HG02623 (cell line): ENCODE measurements around the gene PIK3R4.

Source experiments
- ATAC-seq: cut with Tn5 transposase; IDR thresholded peaks from one replicate; pipeline ENCODE4 v1.9.1; 2021; ENCODE audit warnings: moderate library complexity; ENCODE audit not compliant: unreplicated experiment

PIK3R4 gene

DNA sequence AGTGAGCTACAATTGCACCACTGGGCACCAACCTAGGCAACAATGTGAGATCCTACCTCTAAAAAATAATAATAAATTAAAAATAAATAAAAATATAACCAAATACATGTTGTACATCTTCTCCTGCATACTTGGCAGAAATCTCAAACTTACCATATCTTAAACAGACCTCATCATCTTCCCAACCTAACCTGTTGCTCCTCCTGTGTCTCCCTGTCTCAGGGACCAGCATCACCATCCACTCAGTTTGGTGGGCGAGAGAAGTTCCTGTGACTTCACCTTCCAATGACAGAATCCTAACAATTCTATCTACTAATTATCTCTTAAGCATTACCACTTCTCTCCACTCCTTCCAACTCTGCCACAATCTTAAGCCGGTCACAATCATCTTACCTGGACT is 3.3 kb downstream of the PIK3R4 start:
- no peak for ATAC-seq

DNA sequence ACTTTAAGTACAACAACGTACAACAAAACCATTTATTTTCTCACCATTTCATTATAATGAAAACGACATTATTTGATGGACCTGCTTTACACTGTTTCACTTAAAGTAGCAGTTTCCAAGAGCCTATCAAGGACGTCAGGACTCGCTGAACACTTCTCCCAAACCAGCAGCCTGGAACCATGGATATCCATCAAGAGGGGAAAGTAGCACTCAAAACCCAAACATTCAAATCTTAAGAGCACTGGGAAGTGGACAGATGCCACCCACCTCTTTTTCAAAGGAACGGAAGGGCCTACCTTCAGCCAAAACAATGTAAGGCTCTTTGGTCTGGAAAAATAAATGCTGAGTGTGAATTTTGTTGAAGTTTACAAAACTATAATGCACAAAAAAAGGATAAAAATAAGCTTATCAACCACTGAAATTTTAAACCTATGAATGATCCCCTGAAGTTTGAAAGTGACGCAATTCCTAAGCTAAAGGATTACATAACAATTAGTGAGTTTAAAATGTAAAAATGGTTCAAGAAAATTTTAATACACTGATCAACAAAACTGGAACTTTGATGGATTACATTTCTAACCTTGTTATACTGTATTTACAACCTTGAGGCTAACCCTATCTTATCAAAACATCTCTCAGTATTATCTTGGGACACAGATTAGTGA is 4.6 kb downstream of the PIK3R4 start:
- no peak for ATAC-seq

DNA sequence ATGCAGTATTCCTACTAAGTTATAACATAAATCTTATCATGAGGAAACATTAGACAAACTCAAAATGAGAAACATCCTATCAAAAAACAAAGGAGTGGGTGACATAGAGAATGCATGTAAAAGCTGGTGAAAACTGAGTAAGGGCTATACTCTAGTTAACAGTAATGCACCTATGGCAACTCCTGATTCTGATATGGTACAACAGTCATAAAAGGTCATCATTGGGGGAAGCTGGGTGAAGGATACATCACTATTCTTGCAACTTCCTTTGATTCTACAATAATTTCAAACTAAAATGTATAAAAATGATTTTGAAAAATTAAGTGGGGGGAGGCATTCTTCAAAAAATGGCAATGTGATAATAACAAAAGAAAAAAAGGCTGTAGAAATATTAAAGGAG is 6.8 kb downstream of the PIK3R4 start:
- ATAC-seq = no peak

DNA sequence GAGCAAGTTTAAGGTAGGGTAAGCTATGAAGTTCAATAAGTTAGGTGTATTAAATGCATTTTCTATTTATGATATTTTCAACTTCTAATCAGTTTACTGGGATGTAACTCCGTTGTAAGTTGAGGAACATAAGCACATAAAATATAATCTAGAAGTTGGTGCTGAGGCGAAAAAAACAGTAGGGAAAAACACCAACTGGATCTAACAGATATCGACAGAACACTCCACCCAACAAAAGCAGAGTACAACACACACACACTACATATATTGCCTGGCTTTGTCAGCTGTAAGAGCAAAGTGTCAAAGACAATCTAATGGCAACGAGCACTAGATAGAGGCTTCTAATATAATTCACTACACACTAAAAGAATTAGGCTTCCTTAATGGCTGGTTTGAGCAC is 8.4 kb downstream of the PIK3R4 start:
- no peak for ATAC-seq

DNA sequence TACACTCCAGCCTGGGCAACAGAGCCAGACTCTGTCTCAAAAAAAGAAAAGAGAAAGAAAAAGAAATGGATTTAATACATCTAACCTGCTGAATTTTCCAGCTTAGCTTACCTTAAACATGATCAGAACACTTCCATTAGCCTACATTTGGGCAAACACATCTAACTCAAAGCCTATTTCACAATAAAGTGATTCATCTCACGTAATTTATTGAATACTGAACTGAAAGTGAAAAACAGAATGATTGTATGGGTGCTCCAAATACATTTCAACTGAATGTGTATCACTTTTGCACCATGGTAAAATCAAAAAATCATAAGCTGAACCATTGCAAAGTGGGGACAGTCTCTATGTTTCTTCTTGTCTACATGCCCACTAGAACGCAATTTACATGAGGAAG is 9.0 kb downstream of the PIK3R4 start:
- no peak for ATAC-seq

DNA sequence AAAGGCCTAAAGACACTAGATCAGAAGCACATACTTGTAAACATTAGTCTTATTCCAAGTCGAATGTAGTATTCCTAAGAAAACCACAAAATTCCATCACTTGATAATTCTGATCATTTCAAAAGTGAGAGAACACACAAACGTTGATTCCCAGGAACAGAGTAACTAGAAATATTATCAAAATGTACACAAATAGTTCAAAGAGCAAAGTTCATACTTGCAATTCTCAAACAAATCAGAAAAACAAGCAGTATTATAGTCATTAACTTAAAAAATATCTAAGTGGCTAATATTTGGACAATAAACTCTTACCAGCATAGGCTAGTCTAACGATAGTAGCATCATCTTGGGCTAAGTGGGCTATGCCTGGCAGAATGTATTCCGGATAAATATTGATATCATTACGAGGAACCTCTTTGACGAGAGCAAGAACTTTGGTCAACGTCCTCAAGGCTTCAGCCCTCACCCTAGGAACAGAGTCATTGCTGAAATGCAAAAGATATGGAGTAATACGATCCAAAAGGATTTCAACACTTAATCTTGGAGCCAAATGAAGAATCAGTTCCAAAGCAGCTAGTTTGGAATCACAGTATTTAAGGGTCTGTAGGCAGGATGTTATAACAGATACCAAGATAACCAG is 13.3 kb downstream of the PIK3R4 start:
- no peak for ATAC-seq

DNA sequence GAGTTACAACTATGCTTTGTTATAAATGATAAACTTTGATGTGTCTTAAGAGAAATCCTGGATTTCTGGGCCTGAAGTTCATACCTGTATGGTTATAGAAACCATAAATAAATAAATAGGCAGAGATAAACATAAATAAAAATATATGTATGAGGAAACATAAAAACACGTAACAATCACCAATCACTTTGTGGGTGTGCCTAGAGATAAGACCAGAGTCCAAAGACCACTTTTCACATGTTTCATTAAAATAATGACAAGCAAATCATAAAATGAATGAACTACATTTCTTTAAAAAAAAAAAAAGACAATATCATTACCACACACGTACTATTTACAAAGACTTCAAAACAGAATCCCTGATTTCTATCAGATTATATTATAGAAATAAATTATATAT is 14.1 kb downstream of the PIK3R4 start:
- ATAC-seq = no peak

DNA sequence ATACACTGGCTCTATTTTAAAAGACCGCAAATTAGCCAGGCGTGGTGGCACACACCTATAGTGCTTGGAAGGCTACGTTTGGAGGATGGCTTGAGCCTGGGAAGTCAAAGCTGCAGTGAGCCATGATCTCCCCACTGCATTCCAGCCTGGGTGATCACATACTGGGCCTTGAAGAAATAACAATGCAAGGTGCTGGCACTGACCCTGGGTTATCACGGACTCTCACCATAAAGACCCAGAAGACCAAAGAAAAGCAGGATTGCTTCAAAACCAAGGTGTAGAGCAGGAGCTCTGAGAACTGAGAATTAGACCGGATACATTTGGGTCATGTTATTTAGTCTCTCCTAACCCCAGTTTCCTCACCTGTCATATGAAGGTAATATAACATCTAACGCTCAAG is 14.8 kb downstream of the PIK3R4 start:
- no peak for ATAC-seq

DNA sequence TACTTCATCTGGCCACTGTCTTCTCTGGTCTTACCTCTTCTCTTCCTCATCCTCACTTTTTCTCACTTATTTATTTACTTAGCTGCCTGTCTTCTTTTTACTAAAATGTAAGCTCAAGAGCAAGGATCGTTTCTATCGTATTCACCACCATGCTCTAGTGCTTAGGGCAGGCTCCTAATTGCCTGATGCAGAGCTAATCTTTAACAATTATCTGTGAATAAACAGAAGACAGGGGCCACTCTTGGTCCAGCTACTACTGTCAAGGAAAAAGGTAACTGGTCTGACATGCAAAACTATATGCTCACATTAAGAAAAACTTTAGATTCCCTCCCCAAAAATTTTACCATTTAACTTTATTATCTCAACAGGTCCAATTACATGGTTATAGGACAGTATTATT is 17.5 kb downstream of the PIK3R4 start:
- no peak for ATAC-seq

DNA sequence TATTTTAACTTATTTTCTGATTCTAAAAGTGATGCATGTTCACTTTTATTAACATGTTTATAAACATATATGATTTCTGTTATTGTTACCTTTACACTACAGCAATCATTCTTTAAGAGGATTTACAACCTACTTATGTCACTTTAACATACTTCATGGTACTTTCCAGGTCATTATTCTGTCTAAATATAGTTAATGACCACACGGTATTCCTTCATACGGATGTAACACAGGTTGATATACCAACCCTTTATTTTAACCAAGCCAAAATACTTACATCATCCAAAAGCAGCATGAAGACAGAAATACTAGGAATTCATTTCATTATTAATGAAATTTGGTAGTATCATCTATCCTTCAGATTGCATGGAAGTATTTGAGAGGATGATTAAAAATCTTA is 18.6 kb downstream of the PIK3R4 start:
- ATAC-seq = no peak

DNA sequence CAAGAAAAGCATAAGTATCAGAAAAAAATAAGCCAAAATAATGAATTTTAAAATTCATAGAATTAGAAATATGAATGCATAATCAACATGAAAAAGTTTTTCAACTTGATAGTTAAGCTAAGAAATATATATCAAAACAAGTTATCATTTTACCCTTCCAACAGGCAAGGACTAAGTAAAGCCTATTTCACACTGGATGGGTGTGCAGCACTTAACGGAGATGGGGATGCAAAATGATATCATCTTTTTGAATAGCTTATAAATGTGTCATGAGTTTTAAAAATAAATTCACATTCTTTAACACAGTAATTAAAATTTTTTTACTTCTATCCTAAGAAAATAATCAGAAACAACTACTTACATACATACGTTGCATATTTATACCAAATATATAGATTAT is 20.9 kb downstream of the PIK3R4 start:
- no peak for ATAC-seq

DNA sequence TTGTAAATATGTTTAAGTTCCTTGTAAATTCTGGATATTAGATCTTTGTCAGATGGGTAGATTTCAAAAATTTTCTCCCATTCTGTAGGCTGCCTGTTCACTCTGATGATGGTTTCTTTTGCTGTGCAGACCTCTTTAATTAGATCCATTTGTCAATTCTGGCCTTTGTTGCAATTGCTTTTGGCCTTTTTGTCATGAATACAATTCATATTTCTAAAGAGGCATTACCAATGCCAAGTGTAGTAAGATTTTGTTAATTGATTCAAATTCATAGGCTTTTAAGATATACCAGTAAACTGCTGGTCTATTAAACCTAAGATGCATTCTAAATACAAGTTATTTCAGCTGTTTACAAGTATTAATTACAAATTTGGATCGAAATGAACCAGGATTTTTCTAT is 31.0 kb downstream of the PIK3R4 start:
- ATAC-seq = no peak

DNA sequence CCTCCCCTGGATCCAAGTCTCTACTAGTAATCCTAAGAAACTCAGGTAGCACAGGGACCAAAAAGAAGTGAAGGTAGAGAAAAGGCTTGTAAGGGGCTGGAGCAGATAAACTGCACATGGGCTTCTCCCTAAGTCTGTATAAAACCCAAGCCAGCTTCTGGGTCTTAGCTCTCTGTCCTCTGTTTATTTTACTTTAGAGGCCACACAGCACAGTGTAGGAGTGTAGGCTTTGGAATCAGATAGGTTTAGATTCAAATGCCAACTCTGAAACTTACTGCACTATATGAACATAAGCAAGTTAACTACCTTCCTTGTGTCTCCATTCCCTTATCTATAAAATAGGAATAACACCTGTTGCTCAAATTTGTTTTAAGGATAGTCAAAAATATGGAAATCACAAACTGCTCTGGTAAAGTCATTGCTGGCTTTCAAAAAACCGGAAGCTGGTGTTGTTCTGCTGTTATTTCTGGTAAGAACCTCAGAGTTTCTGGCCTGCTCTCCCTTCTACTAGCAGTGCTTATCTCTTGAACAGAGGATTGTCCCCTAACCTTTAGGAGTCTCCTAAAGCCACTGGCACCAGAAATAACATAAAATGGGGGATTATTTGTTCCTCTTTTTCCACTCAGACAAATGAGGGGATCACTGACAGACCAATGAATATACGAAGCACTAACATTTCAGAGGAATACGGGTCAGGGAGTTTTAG is 33.8 kb downstream of the PIK3R4 start:
- ATAC-seq = no peak

DNA sequence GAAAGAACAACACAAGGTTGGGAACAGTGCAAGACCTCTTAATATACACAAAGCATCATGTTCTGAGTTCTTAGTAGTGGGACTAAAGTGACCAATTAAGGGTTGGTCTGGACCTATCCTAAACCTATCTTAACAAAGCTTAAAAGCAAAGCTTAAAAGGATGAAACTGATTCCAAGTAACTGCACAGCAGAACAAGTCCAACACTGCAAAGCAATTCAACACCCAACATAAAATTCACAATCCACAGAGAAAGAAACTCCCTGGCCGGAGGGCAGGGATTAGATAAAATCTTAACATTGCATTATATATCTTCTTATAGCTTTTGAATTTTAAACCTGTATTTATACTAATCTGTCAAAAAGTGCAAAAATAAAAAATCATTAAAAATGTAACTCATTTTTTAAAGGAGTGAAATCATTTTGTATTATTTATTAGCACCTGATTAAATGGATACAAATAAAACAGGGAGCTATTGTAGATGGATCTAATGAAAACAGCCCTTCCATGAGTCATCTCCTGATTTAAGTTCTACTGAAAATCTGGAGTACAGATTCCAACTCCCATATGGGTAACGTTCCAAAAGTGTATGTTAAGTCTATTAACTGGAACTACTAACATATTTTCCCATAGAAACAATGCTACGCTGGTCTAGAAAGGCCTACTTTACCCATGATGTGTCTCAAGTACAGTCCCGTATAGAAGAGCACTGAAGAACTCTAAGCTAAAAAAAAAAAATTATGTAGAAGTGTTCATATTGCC is 34.9 kb downstream of the PIK3R4 start:
- ATAC-seq = no peak

DNA sequence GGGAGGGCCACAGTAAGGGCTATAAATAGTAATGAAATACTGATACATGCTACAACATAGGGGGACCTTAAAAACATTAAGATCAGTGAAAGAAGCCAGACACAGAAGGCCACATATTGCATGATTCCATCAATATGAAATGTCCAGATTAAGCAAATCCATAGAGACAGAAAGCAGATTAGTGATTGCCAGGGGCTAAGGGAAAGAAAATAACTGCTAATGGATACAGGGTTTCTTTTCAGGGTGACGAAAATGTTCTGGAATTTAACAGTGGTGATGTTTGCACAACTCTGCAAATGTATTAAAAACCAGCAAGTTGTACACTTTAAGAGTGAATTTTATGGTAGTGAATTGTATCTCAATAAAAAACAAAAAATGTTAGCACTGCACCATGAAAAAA is 37.0 kb downstream of the PIK3R4 start:
- no peak for ATAC-seq

DNA sequence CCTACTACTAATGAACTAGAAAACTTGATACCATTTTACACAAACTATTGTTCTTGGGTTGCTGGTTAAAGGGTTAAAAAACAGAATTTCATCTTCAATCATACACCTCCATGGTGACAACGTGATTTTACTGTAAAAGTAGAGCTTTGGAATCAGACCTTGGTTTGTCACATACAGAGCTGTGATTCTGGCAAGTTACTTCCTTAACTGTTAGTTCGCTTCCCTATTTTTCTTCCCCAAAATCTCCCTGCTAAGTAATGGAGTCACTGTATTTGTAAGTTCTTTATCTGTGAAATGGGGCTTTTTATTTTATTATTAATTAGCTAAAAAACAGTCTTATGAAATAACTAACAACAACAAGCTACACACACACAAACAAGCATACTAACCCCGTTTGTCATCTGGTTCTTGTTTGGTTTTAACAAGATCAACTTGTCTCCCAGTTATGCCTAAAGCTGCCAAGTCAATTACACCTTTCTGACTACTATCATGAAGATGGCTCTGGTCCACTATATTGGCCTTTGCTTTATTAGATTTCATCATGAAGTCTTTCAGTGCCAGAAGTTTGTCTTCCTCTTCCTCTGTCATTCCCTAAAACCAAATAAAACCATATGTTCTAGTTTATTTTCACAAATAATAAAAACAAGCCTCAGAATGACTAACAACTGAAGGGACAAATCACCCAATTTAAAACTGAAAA is 38.6 kb downstream of the PIK3R4 start:
- no peak for ATAC-seq

DNA sequence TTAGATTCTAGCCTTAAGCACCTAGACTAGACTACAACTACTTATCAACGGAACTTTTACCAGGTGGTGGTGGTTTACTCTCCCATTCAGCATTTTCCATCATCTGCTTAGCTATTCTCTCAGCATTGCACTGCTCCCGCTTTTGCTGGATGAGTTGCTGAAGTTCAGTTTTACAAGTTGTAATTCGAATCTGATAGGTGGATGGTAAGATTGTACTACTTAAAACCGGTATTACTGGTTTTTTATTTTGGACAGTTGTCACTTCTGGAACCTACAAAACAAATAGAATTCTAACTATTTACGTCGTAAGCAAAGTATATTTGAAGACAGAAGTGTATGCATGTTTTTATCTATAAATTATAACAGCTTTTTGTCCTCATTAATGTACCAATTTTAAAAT is 41.1 kb downstream of the PIK3R4 start:
- no peak for ATAC-seq

DNA sequence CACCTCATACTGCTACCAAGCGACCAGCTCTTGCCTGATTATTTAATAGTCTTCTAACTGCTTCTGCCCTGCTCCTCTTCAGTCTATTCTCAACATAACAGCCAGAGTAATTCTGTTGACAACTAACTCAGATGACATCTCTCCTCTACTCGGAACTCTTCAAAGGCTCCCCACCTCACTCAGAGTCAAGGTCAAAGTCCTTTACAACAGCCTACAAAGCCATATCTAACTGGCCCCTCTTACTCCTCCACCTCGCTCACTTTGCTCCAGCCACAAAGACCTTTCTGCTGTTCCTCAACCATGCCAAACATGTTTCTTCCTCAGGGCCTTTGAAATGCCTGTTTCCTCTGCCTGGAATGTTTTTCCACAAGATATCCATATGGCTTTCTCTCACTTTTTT is 43.6 kb downstream of the PIK3R4 start:
- no peak for ATAC-seq

DNA sequence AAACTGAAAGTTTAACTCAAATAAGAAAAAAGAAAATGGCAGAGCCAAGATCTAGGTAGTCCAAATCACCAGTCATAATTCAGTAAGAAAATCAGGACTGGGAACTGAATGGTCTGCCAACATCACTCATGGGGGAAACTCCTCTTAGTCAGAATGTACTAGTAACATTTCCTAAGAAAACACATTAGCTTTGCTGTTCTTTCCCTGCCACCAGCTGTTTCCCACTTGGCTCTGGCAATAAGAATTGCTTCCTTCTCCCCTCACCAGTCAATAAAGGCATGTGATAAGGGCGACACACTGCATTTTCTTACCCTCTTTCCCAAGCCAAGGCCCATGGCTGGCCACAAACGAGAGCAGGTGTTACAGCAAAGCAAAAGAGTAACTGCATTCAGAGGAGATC is 46.1 kb downstream of the PIK3R4 start:
- no peak for ATAC-seq

DNA sequence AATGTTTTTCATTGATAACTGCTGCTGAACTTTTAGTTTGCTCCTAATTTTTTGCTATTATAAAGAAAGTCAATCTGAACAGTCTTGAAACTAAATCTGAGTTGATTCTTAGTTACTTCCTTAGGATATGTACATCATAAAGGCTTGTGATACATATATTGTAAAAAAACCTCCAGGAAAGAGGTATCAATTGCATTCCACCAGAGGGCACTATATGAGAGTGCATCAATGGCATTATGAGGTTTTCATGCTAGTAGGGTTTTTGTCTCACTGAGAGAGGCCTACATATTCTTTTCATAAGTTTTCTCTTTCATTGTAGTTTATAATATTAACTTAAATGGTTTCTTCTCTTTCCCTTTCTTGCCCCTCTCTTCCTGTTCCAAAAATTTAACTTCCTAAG is 46.9 kb downstream of the PIK3R4 start:
- ATAC-seq = no peak

DNA sequence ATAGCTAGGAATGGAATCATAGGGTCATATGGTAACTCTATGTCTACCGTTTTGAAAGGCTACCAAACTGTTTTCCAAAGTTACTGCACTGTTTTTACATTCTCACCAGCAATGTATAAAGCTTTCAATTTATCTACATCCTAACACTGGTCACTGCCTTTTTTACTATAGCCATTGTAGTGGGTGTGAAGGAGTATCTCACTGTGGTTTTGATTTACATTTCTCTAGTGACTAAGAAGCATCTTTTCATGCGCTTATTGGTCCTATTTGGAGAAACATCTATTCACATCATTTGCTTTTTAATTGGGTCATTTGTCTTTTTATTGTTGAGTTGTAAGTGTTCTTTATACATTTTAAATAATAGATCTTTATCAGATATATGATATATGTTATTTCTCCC is 53.3 kb downstream of the PIK3R4 start:
- no peak for ATAC-seq
